DOHH2 (cell line): ENCODE data around the gene BCAP31.

Experiments used
- H3F3A ChIP-seq: fragments of 200-600 bp; sonication (generic), shearing (Covaris generic); 2 replicates; pipeline ENCODE4 v1.6.0; 2016; ENCODE audit warnings: antibody characterized with exemption, mild to moderate bottlenecking; ENCODE audit not compliant: control insufficient read depth, insufficient read depth
- H3K27ac ChIP-seq: fragments of 200-600 bp; sonication (generic); 2 replicates; pipeline ENCODE4 v1.5.1; 2014; ENCODE audit warnings: low read depth, mild to moderate bottlenecking, low read length, moderate library complexity
- H3K27me3 ChIP-seq: fragments of 200-600 bp; sonication (generic); 2 replicates; pipeline ENCODE4 v1.6.1; 2014; ENCODE audit warnings: mild to moderate bottlenecking, low read length, mixed read lengths; ENCODE audit not compliant: control insufficient read depth
- H3K36me3 ChIP-seq: fragments of 200-600 bp; sonication (generic); 2 replicates; pipeline ENCODE4 v1.6.1; 2014; ENCODE audit warnings: mild to moderate bottlenecking, low read length, moderate library complexity, mixed read lengths; ENCODE audit not compliant: control insufficient read depth
- H3K4me1 ChIP-seq: fragments of 200-600 bp; sonication (generic); 2 replicates; pipeline ENCODE4 v1.6.1; 2014; ENCODE audit warnings: mild to moderate bottlenecking, low read length, mixed read lengths; ENCODE audit not compliant: control insufficient read depth
- H3K4me2 ChIP-seq: fragments of 200-600 bp; sonication (generic); 2 replicates; pipeline ENCODE4 v1.6.0; 2014; ENCODE audit warnings: mild to moderate bottlenecking, low read length, moderate library complexity
- H3K4me3 ChIP-seq: fragments of 200-600 bp; sonication (generic); 2 replicates; pipeline ENCODE4 v1.5.1; 2014; ENCODE audit warnings: mild to moderate bottlenecking, low read length, mixed read lengths
- H3K79me2 ChIP-seq: fragments of 200-600 bp; sonication (generic); 2 replicates; pipeline ENCODE4 v1.6.1; 2014; ENCODE audit warnings: mild to moderate bottlenecking, low read length, mixed read lengths; ENCODE audit not compliant: control insufficient read depth
- H3K9me2 ChIP-seq: fragments of 200-600 bp; sonication (generic); replicated peaks from 2 replicates; pipeline ENCODE4 v1.6.1; 2014; ENCODE audit warnings: mild to moderate bottlenecking, low read length, mixed read lengths; ENCODE audit not compliant: control insufficient read depth
- H3K9me3 ChIP-seq: fragments of 200-600 bp; sonication (generic); 2 replicates; pipeline ENCODE4 v1.6.1; 2014; ENCODE audit warnings: antibody characterized with exemption, low read length, mixed read lengths; ENCODE audit not compliant: control insufficient read depth, insufficient read depth
- H4K20me1 ChIP-seq: fragments of 200-600 bp; sonication (generic); 2 replicates; pipeline ENCODE4 v1.6.0; 2014; ENCODE audit warnings: low read depth, mild to moderate bottlenecking, antibody characterized with exemption, low read length, moderate library complexity; ENCODE audit not compliant: control insufficient read depth, insufficient read depth
- CTCF ChIP-seq: fragments of 200-600 bp; sonication (generic); IDR thresholded peaks from one replicate; pipeline ENCODE4 v1.5.1; 2014; ENCODE audit warnings: antibody characterized with exemption, mild to moderate bottlenecking, low read depth, low read length; ENCODE audit not compliant: poor library complexity, severe bottlenecking
- EZH2phosphoT487 ChIP-seq: fragments of 200-600 bp; sonication (generic); IDR thresholded peaks from 2 replicates; pipeline ENCODE4 v1.6.1; 2017; ENCODE audit warnings: borderline replicate concordance, mild to moderate bottlenecking, antibody characterized with exemption, low read length, moderate library complexity, mixed read lengths

Gene BCAP31

GRCh38 chrX:153688911-153689590, 35.1 kb downstream of the BCAP31 start:
- Histone ChIP-seq H3K36me3 (no peaks in the 10 kb centered on the region), H3K9me2 (no peaks in the 10 kb centered on the region), H3K4me1 (peaks cover 4% of the 10 kb centered on the region; the same call in 1 of the 2 replicates), H3K79me2 (no peaks in the 10 kb centered on the region), H3F3A (no peaks in the 10 kb centered on the region), H3K27ac (no peak overlapping the region), H3K4me2 (no peak overlapping the region), H3K27me3 (no peaks in the 10 kb centered on the region), H3K9me3 (no peaks in the 10 kb centered on the region), H4K20me1 (no peaks in the 10 kb centered on the region), H3K4me3 (no peak overlapping the region)
- TF ChIP-seq CTCF, result no peak
- TF ChIP-seq EZH2phosphoT487, result no peak

DNA sequence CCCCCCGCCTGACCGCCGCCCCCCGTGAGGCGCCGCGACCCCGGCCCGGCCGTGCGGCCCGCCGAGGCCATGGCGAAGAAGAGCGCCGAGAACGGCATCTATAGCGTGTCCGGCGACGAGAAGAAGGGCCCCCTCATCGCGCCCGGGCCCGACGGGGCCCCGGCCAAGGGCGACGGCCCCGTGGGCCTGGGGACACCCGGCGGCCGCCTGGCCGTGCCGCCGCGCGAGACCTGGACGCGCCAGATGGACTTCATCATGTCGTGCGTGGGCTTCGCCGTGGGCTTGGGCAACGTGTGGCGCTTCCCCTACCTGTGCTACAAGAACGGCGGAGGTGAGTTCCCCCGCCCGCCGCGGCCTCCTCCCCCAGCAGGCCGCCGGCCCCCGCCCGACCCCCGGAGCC, 35.7 kb downstream of the BCAP31 start:
- H3K9me2 ChIP-seq, result no peaks in the 10 kb centered on the region
- no peaks in the 10 kb centered on the region for H3K79me2 ChIP-seq
- no peak overlapping the region for H3K4me2 ChIP-seq
- no peaks in the 10 kb centered on the region for H3K36me3 ChIP-seq
- no peak overlapping the region for H3K4me3 ChIP-seq
- no peak overlapping the region for H3K27ac ChIP-seq
- H4K20me1 ChIP-seq, result no peaks in the 10 kb centered on the region
- H3F3A ChIP-seq, result no peaks in the 10 kb centered on the region
- no peaks in the 10 kb centered on the region for H3K9me3 ChIP-seq
- TF ChIP-seq CTCF (no peak), EZH2phosphoT487 (no peak)
- no peaks in the 10 kb centered on the region for H3K27me3 ChIP-seq
- peaks cover 4% of the 10 kb centered on the region; the same call in 1 of the 2 replicates for H3K4me1 ChIP-seq

GRCh38 chrX:153688071-153688470, 36.1 kb downstream of the BCAP31 start:
- Histone ChIP-seq H3K9me3 (no peaks in the 10 kb centered on the region), H3K4me3 (no peak overlapping the region), H3K36me3 (no peaks in the 10 kb centered on the region), H3K9me2 (no peaks in the 10 kb centered on the region), H3K4me2 (no peak overlapping the region), H3K27ac (no peak overlapping the region), H3K4me1 (peaks cover 4% of the 10 kb centered on the region; the same call in 1 of the 2 replicates), H3K27me3 (no peaks in the 10 kb centered on the region), H3F3A (no peaks in the 10 kb centered on the region), H4K20me1 (no peaks in the 10 kb centered on the region), H3K79me2 (no peaks in the 10 kb centered on the region)
- TF ChIP-seq CTCF, result no peak
- no peak for TF ChIP-seq EZH2phosphoT487
